ENCODE data around the gene MCEE.

Gene MCEE

GRCh38 chr2:71082402-71083252, 47.4 kb downstream of the MCEE start:
- no peak for DNase-seq (ENCODE audit: low spot score)

- DNase-seq (ENCODE audit: low spot score): no peak
Observed at GRCh38 chr2:71078624-71079023, 51.4 kb downstream of the MCEE start.

- DNase-seq (ENCODE audit: low spot score): no peak
Observed at GRCh38 chr2:71074893-71075395, 55.1 kb downstream of the MCEE start.

GRCh38 chr2:71073475-71073874, 56.6 kb downstream of the MCEE start:
- DNase-seq (ENCODE audit: low spot score): no peak

GRCh38 chr2:71072492-71072891, 57.5 kb downstream of the MCEE start:
- DNase-seq (ENCODE audit: low spot score): no peak

- peak; percentile 37 for DNase-seq (ENCODE audit: low spot score)
Observed at GRCh38 chr2:71071681-71072398, 58.2 kb downstream of the MCEE start.

- peak; percentile 28 for DNase-seq (ENCODE audit: low spot score)
Observed at GRCh38 chr2:71070294-71071093, 59.5 kb downstream of the MCEE start.

GRCh38 chr2:71069376-71069775, 60.7 kb downstream of the MCEE start:
- no peak for DNase-seq (ENCODE audit: low spot score)

- peak; percentile 92 for DNase-seq (ENCODE audit: low spot score)
Observed at GRCh38 chr2:71068218-71069035, 61.6 kb downstream of the MCEE start, which contains the start of gene NAGK. TSS of gene NAGK (plus strand) at chr2:71068648. CDS start at chr2:71068684, 36 bp downstream.

GRCh38 chr2:71067567-71068217, 62.3 kb downstream of the MCEE start:
- no peak for DNase-seq (ENCODE audit: low spot score)

GRCh38 chr2:71066856-71067255, 63.2 kb downstream of the MCEE start:
- DNase-seq (ENCODE audit: low spot score): no peak

- DNase-seq (ENCODE audit: low spot score): no peak
Observed at GRCh38 chr2:71064754-71065621, 65.0 kb downstream of the MCEE start.

GRCh38 chr2:71064110-71064611, 65.9 kb downstream of the MCEE start:
- DNase-seq (ENCODE audit: low spot score): no peak

- DNase-seq (ENCODE audit: low spot score): no peak
Observed at GRCh38 chr2:71063216-71063615, 66.8 kb downstream of the MCEE start.

GRCh38 chr2:71060871-71061270, 69.2 kb downstream of the MCEE start:
- no peak for DNase-seq (ENCODE audit: low spot score)

- DNase-seq (ENCODE audit: low spot score): no peak
Observed at GRCh38 chr2:71060211-71060610, 69.8 kb downstream of the MCEE start.
